Gastrocnemius medialis (tissue), 4 donors: ENCODE measurements around the gene RAPGEF2. TPM values are rescaled to one million over a fixed set of nuclear protein-coding genes. Genes with fewer than 3 reads are reported as not detected.

Experiments
- ATAC-seq, 2 donors: fragments of 150-250 bp; one replicate each; pipeline ENCODE4 v1.9.1; 2016
- DNase-seq, 2 donors: peaks; one replicate each; pipeline ENCODE4 v3.0.0-alpha.2; 2019
- H3K27ac ChIP-seq, 4 donors: fragments of 200-600 bp; sonication (generic); 1 replicate in 1 of 4; 2 replicates in 3 of 4; pipeline ENCODE4 v1.5.1; 2016 to 2018; ENCODE audit warnings: mild to moderate bottlenecking in 2 of 4, moderate library complexity in 1 of 4
- H3K27me3 ChIP-seq, 3 donors: fragments of 200-600 bp; sonication (generic) in 2 of 3; 1 replicate in 1 of 3; 2 replicates in 2 of 3; pipeline versions ENCODE4 v1.5.1 to v1.6.0; 2016 to 2019; ENCODE audit warnings: mild to moderate bottlenecking in 1 of 3, moderate library complexity in 1 of 3
- H3K36me3 ChIP-seq, 2 donors: fragments of 200-600 bp; sonication (generic) in 1 of 2; one replicate each; pipeline ENCODE4 v1.5.1; 2017 to 2018
- H3K4me1 ChIP-seq, 2 donors: fragments of 200-600 bp; sonication (generic) in 1 of 2; one replicate each; pipeline ENCODE4 v1.5.1; 2016 to 2017; ENCODE audit warnings: mild to moderate bottlenecking in 2 of 2
- H3K4me3 ChIP-seq, 4 donors: fragments of 200-600 bp; sonication (generic) in 3 of 4; 1 replicate in 1 of 4; 2 replicates in 3 of 4; pipeline ENCODE4 v1.5.1; 2016 to 2019; ENCODE audit warnings: mild to moderate bottlenecking in 2 of 4
- H3K9me3 ChIP-seq, 3 donors: fragments of 200-600 bp; sonication (generic) in 2 of 3; 1 replicate in 1 of 3; 2 replicates in 2 of 3; pipeline ENCODE4 v1.5.1; 2016 to 2019
- CTCF ChIP-seq, 5 experiments: fragments of 450-650 bp in 3 of 5; fragments of 200-600 bp in 2 of 5; sonication (generic) in 2 of 5; IDR thresholded peaks in 4 of 5; conservative IDR thresholded peaks in 1 of 5; 1 replicate in 4 of 5; 2 replicates in 1 of 5; pipeline ENCODE4 v1.5.1; 2016 to 2019; ENCODE audit warnings: antibody characterized with exemption in 5 of 5, mild to moderate bottlenecking in 3 of 5, moderate library complexity in 3 of 5
- POLR2A ChIP-seq, 2 donors: fragments of 450-650 bp; IDR thresholded peaks; one replicate each; pipeline ENCODE4 v1.6.1; 2017; ENCODE audit warnings: antibody characterized with exemption in 2 of 2, mild to moderate bottlenecking in 2 of 2, moderate library complexity in 2 of 2
- in situ Hi-C, 4 donors: fragments of 200-750 bp; cut with MboI; loops; one replicate each; pipeline versions ENCODE4 v1.15.0 to v1.8.0; 2017; ENCODE audit warnings: low sequenced_read_pairs in 4 of 4
- intact Hi-C: fragments of 100-400 bp; cut with DNase I; formaldehyde crosslinking; loops from one replicate; pipeline ENCODE4 v1.15.1; 2023; ENCODE audit warnings: low total_unique reads
- total RNA-seq, 4 donors: library from RNA; depleted of rRNA; stranded (reverse); fragments of >200 nt; gene quantifications; one replicate each; pipeline versions ENCODE4 v1.1.0 to v1.2.3, GENCODE V29; 2016

The RAPGEF2 gene
- total RNA-seq, 4 donors from 2014 or later, result 32.9 to 42.3 (median 38.7) TPM

- Histone ChIP-seq H3K4me3 (no peak overlapping the region), H3K4me1 (peaks cover 38 to 66% of the 10 kb centered on the region in 2 donors), H3K27me3 (no peaks in the 10 kb centered on the region), H3K27ac (no peak overlapping the region), H3K36me3 (no peaks in the 10 kb centered on the region), H3K9me3 (no peaks in the 10 kb centered on the region)
- in situ Hi-C loops, result no loop called here
- no peak for ATAC-seq
- intact Hi-C loops, result no loop called here
- DNase-seq, result no peak
- TF ChIP-seq POLR2A (IDR thresholded peaks at IDR 0.05), result no peak
- no peak for TF ChIP-seq CTCF (IDR thresholded peaks at IDR 0.05 in 4 of 5, conservative IDR thresholded peaks at IDR 0.05 in 1 of 5)
Measured at GRCh38 chr4:159162576-159162975, 59.7 kb downstream of the RAPGEF2 start.

- TF ChIP-seq POLR2A (IDR thresholded peaks at IDR 0.05) (no peak), CTCF (IDR thresholded peaks at IDR 0.05 in 4 of 5, conservative IDR thresholded peaks at IDR 0.05 in 1 of 5) (no peak)
- Histone ChIP-seq H3K4me3 (no peak overlapping the region), H3K4me1 (peaks cover 34 to 58% of the 10 kb centered on the region in 2 donors), H3K27ac (no peak overlapping the region), H3K9me3 (no peaks in the 10 kb centered on the region), H3K36me3 (no peaks in the 10 kb centered on the region), H3K27me3 (no peaks in the 10 kb centered on the region)
- ATAC-seq (no peak), DNase-seq (no peak)
- intact Hi-C loops, result no loop called here
- in situ Hi-C loops, result no loop called here
Measured at GRCh38 chr4:159163521-159163920, 60.6 kb downstream of the RAPGEF2 start.

- no peak overlapping the region for H3K4me3 ChIP-seq
- H3K9me3 ChIP-seq, result no peaks in the 10 kb centered on the region
- no peak for ATAC-seq
- peaks cover 12 to 46% of the 10 kb centered on the region in 2 donors for H3K4me1 ChIP-seq
- no peak for DNase-seq
- TF ChIP-seq CTCF (IDR thresholded peaks at IDR 0.05 in 4 of 5, conservative IDR thresholded peaks at IDR 0.05 in 1 of 5), result no peak
- no peaks in the 10 kb centered on the region for H3K36me3 ChIP-seq
- in situ Hi-C loops, result loop anchor here in 2 of 4 donors (10.0 kb wide), 2 partner anchors 315 to 435 kb away; no protein-coding TSS in a partner anchor
- intact Hi-C loops, result loop anchor here (10.0 kb wide), 1 partner anchor 155 kb away; no protein-coding TSS in a partner anchor
- no peaks in the 10 kb centered on the region for H3K27me3 ChIP-seq
- H3K27ac ChIP-seq, result no peak overlapping the region
Measured at GRCh38 chr4:159169404-159170302, 66.8 kb downstream of the RAPGEF2 start.

GRCh38 chr4:159171287-159171686, 68.4 kb downstream of the RAPGEF2 start:
- ATAC-seq (no peak), DNase-seq (no peak)
- Histone ChIP-seq H3K9me3 (no peaks in the 10 kb centered on the region), H3K36me3 (no peaks in the 10 kb centered on the region), H3K4me1 (peaks cover 24 to 56% of the 10 kb centered on the region in 2 donors), H3K4me3 (no peak overlapping the region), H3K27me3 (no peaks in the 10 kb centered on the region), H3K27ac (no peak overlapping the region)
- in situ Hi-C loops (loop anchor here in 2 of 4 donors (10.0 kb wide), 2 partner anchors 316 to 436 kb away; no protein-coding TSS in a partner anchor), intact Hi-C loops (loop anchor here (10.0 kb wide), 1 partner anchor 156 kb away; no protein-coding TSS in a partner anchor)
- TF ChIP-seq POLR2A (IDR thresholded peaks at IDR 0.05) (no peak), CTCF (IDR thresholded peaks at IDR 0.05 in 4 of 5, conservative IDR thresholded peaks at IDR 0.05 in 1 of 5) (no peak)
